ENCODE measurements around the gene MRS2.

The MRS2 gene

DNA sequence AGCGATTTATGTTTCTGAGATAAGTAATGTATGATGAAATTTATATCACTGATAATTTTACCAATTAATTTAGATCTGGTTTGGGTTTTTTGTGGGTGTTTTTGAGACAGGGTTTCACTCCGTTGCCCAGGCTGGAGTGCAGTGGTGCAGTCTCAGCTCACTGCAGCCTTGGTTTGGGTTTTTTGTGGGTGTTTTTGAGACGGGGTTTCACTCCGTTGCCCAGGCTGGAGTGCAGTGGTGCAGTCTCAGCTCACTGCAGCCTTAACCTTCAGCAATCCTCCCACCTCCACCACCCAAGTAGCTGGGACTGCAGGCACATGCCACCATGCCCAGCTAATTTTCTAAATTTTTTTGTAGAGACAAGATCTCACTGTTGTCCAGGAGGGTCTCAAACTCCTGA is 13.0 kb downstream of the MRS2 start:
- Histone ChIP-seq H3K4me1 (ENCODE audit: low read depth, poor library complexity, severe bottlenecking) (peaks cover 3% of the 10 kb centered on the region), H4K20me1 (ENCODE audit: insufficient read depth) (no peaks in the 10 kb centered on the region), H3K27me3 (ENCODE audit: insufficient read depth, low read depth) (no peaks in the 10 kb centered on the region), H3K4me3 (IDR thresholded peaks at IDR 0.05; ENCODE audit: insufficient read depth, low read depth, low read length) (no peak overlapping the region), H3K36me3 (ENCODE audit: insufficient read depth) (peaks cover 9% of the 10 kb centered on the region; the same call in 1 of the 2 replicates), H3K4me2 (no peak overlapping the region), H3K79me2 (ENCODE audit: insufficient read depth, low read depth) (no peaks in the 10 kb centered on the region), H3K27ac (no peak overlapping the region), H3K9ac (no peak overlapping the region), H2AFZ (ENCODE audit: low read depth) (no peak overlapping the region)
- TF ChIP-seq, protein P1, sequence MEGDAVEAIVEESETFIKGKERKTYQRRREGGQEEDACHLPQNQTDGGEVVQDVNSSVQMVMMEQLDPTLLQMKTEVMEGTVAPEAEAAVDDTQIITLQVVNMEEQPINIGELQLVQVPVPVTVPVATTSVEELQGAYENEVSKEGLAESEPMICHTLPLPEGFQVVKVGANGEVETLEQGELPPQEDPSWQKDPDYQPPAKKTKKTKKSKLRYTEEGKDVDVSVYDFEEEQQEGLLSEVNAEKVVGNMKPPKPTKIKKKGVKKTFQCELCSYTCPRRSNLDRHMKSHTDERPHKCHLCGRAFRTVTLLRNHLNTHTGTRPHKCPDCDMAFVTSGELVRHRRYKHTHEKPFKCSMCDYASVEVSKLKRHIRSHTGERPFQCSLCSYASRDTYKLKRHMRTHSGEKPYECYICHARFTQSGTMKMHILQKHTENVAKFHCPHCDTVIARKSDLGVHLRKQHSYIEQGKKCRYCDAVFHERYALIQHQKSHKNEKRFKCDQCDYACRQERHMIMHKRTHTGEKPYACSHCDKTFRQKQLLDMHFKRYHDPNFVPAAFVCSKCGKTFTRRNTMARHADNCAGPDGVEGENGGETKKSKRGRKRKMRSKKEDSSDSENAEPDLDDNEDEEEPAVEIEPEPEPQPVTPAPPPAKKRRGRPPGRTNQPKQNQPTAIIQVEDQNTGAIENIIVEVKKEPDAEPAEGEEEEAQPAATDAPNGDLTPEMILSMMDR (conservative IDR thresholded peaks at IDR 0.05; ENCODE audit: low read depth, low read length): no peak

GRCh38 chr6:24419526-24419925 is 16.8 kb downstream of the MRS2 start:
- H3K79me2 ChIP-seq (ENCODE audit: insufficient read depth, low read depth): no peaks in the 10 kb centered on the region
- H3K36me3 ChIP-seq (ENCODE audit: insufficient read depth): peaks cover 9% of the 10 kb centered on the region; the same call in 1 of the 2 replicates
- TF ChIP-seq, protein P1 (conservative IDR thresholded peaks at IDR 0.05; ENCODE audit: low read depth, low read length): no peak
- no peak overlapping the region for H3K4me3 ChIP-seq (IDR thresholded peaks at IDR 0.05; ENCODE audit: insufficient read depth, low read depth, low read length)
- H3K27me3 ChIP-seq (ENCODE audit: insufficient read depth, low read depth): no peaks in the 10 kb centered on the region
- no peak overlapping the region for H2AFZ ChIP-seq (ENCODE audit: low read depth)
- no peaks in the 10 kb centered on the region for H4K20me1 ChIP-seq (ENCODE audit: insufficient read depth)
- no peak overlapping the region for H3K9ac ChIP-seq
- H3K4me2 ChIP-seq: no peak overlapping the region
- no peak overlapping the region for H3K27ac ChIP-seq
- no peaks in the 10 kb centered on the region for H3K4me1 ChIP-seq (ENCODE audit: low read depth, poor library complexity, severe bottlenecking)

DNA sequence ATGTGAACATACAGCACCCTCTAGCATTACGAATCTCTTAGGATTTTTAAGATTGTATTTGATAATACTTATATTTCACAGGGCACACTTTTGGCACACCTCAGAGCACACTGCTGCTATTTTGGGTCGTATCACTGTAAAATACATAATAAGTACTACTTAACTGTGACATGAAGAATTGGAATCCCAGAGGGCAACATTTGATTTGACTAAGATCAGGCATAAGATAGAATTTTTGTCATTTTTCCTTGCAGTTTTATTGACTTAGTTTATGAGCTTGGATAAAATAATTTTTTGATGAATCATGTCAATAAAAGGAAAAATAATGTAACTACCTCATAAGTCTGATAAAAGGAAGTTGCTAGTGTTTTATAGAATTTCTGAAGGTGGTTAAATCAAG is 22.4 kb downstream of the MRS2 start:
- no peak overlapping the region for H3K4me2 ChIP-seq
- H3K9ac ChIP-seq: no peak overlapping the region
- no peaks in the 10 kb centered on the region for H4K20me1 ChIP-seq (ENCODE audit: insufficient read depth)
- no peaks in the 10 kb centered on the region for H3K79me2 ChIP-seq (ENCODE audit: insufficient read depth, low read depth)
- H3K27ac ChIP-seq: no peak overlapping the region
- H3K4me1 ChIP-seq (ENCODE audit: low read depth, poor library complexity, severe bottlenecking): no peaks in the 10 kb centered on the region
- H2AFZ ChIP-seq (ENCODE audit: low read depth): no peak overlapping the region
- no peak overlapping the region for H3K4me3 ChIP-seq (IDR thresholded peaks at IDR 0.05; ENCODE audit: insufficient read depth, low read depth, low read length)
- H3K27me3 ChIP-seq (ENCODE audit: insufficient read depth, low read depth): no peaks in the 10 kb centered on the region
- TF ChIP-seq, protein P1 (conservative IDR thresholded peaks at IDR 0.05; ENCODE audit: low read depth, low read length): no peak
- no peaks in the 10 kb centered on the region; the same call in 1 of the 2 replicates for H3K36me3 ChIP-seq (ENCODE audit: insufficient read depth)

- no peak overlapping the region for H3K4me3 ChIP-seq (IDR thresholded peaks at IDR 0.05; ENCODE audit: insufficient read depth, low read depth, low read length)
- no peaks in the 10 kb centered on the region for H3K27me3 ChIP-seq (ENCODE audit: insufficient read depth, low read depth)
- H3K27ac ChIP-seq: no peak overlapping the region
- TF ChIP-seq, protein P1 (conservative IDR thresholded peaks at IDR 0.05; ENCODE audit: low read depth, low read length): no peak
- no peaks in the 10 kb centered on the region; the same call in 1 of the 2 replicates for H3K36me3 ChIP-seq (ENCODE audit: insufficient read depth)
- no peak overlapping the region for H2AFZ ChIP-seq (ENCODE audit: low read depth)
- H3K4me1 ChIP-seq (ENCODE audit: low read depth, poor library complexity, severe bottlenecking): no peaks in the 10 kb centered on the region
- no peaks in the 10 kb centered on the region for H3K79me2 ChIP-seq (ENCODE audit: insufficient read depth, low read depth)
- H3K4me2 ChIP-seq: no peak overlapping the region
- H3K9ac ChIP-seq: no peak overlapping the region
- no peaks in the 10 kb centered on the region for H4K20me1 ChIP-seq (ENCODE audit: insufficient read depth)
Observed at GRCh38 chr6:24426729-24427446, 24.2 kb downstream of the MRS2 start.

Data from KMS-11 (cell line).